ENCODE data around the gene BLTP2. TPM values are rescaled to one million over a fixed set of nuclear protein-coding genes. Genes with fewer than 3 reads are reported as not detected.
A peak's percentile ranks its signal among the peaks of the same experiment; 100 is the strongest.
"Not testable (repeated sequence)": the region's sequence is repeated elsewhere in the genome, so short reads cannot be mapped to it uniquely, and the experiment has no call there.

The BLTP2 gene
- total and polyA plus RNA-seq, 12 donors = 15.6 to 110 (median 67.2) TPM

- H3K27me3 ChIP-seq = no peaks in the 10 kb centered on the region
- no peak for DNase-seq
- WGBS, 2 donors = 80 to 87% methylated on average over 2 of the region's 2 CpGs
- no peak overlapping the region for H3K4me3 ChIP-seq
- H3K4me1 ChIP-seq = peaks cover 6 to 49% (median 37%) of the 10 kb centered on the region in 9 donors
- no peak for TF ChIP-seq CTCF (IDR thresholded peaks at IDR 0.05)
- H3K27ac ChIP-seq = no peak overlapping the region
- ATAC-seq = no peak
- peaks cover 0 to 65% (median 20%) of the 10 kb centered on the region in 9 donors for H3K36me3 ChIP-seq
- intact Hi-C loops (cut with DNase I) = loop anchor here in 1 of 10 donors (5.0 kb wide), 1 partner anchor 41 kb away; no protein-coding TSS in a partner anchor
- H3K9me3 ChIP-seq = no peaks in the 10 kb centered on the region
These were observed 21.0 kb upstream of the BLTP2 start for GRCh38 chr17:28665994-28666393.

- DNase-seq (no peak), ATAC-seq (no peak)
- no peak for TF ChIP-seq CTCF (IDR thresholded peaks at IDR 0.05)
- intact Hi-C loops (cut with DNase I) = loop anchor here in 2 of 10 donors (5.0 kb wide), 1 partner anchor 44 kb away; no protein-coding TSS in a partner anchor
- H3K9me3 ChIP-seq = no peaks in the 10 kb centered on the region
- peaks cover 0 to 56% (median 6%) of the 10 kb centered on the region in 9 donors for H3K36me3 ChIP-seq
- no peaks in the 10 kb centered on the region for H3K27me3 ChIP-seq
- peak overlapping the region in 3 of 10 donors; percentile 60 to 81 (median 73) for H3K4me3 ChIP-seq
- peaks cover 10 to 60% (median 46%) of the 10 kb centered on the region in 9 donors for H3K4me1 ChIP-seq
- no peak overlapping the region for H3K27ac ChIP-seq
These were observed 18.8 kb upstream of the BLTP2 start for GRCh38 chr17:28663723-28664122.

- WGBS, 2 donors = 0 to 1% methylated on average over 10 of the region's 10 CpGs
- Histone ChIP-seq H3K4me1 (peaks cover 10 to 51% (median 39%) of the 10 kb centered on the region in 9 donors), H3K36me3 (peaks cover 0 to 56% (median 0%) of the 10 kb centered on the region in 9 donors), H3K9me3 (no peaks in the 10 kb centered on the region), H3K27ac (peak overlapping the region; percentile 84 to 99 (median 96)), H3K27me3 (no peaks in the 10 kb centered on the region), H3K4me3 (peak overlapping the region; percentile 60 to 89 (median 78))
- ATAC-seq (peak in 1 of 8 donors; percentile 12), DNase-seq (no peak)
- intact Hi-C loops (cut with DNase I) = loop anchor here in 3 of 10 donors (1.0 to 5.0 kb wide), 2 partner anchors 45 to 48 kb away; no protein-coding TSS in a partner anchor
- no peak for TF ChIP-seq CTCF (IDR thresholded peaks at IDR 0.05)
These were observed 17.5 kb upstream of the BLTP2 start for GRCh38 chr17:28662527-28662829.

GRCh38 chr17:28661635-28662526 is 16.9 kb upstream of the BLTP2 start, which contains the start of the genes SDF2 and SUPT6H:
Gene SDF2 (minus strand): TSS chr17:28661906. CDS start chr17:28661876, 30 bp downstream.
Gene SUPT6H (plus strand): TSS chr17:28662205. CDS start chr17:28673402, 11,197 bp downstream.
- Histone ChIP-seq H3K4me1 (peaks cover 10 to 51% (median 39%) of the 10 kb centered on the region in 9 donors), H3K27me3 (no peaks in the 10 kb centered on the region), H3K9me3 (no peaks in the 10 kb centered on the region), H3K36me3 (peaks cover 0 to 56% (median 4%) of the 10 kb centered on the region in 9 donors), H3K4me3 (peak within 1 kb of the TSS; percentile 60 to 89 (median 78)), H3K27ac (peak within 1 kb of the TSS; percentile 84 to 99 (median 96))
- WGBS, 2 donors = 0% methylated on average over 66 of the region's 66 CpGs
- intact Hi-C loops (cut with DNase I) = loop anchor here in 3 of 10 donors (1.0 to 5.0 kb wide), 2 partner anchors 45 to 48 kb away; no protein-coding TSS in a partner anchor
- DNase-seq (peak; percentile 89 to 95), ATAC-seq (peak; percentile 93 to 98 (median 97))
- TF ChIP-seq CTCF (IDR thresholded peaks at IDR 0.05) = no peak

GRCh38 chr17:28659497-28659881 is 14.5 kb upstream of the BLTP2 start:
- Histone ChIP-seq H3K4me1 (peaks cover 10 to 36% (median 32%) of the 10 kb centered on the region in 9 donors), H3K36me3 (peaks cover 0 to 56% (median 4%) of the 10 kb centered on the region in 9 donors)
- H3K27ac ChIP-seq; DNase-seq; H3K27me3 ChIP-seq; H3K9me3 ChIP-seq; intact Hi-C loops (cut with DNase I); H3K4me3 ChIP-seq; ATAC-seq: not testable (repeated sequence)
- 98% methylated on average over 23 of the region's 23 CpGs for WGBS, 2 donors

GRCh38 chr17:28658766-28659496 is 14.0 kb upstream of the BLTP2 start:
- intact Hi-C loops (cut with DNase I); DNase-seq: not testable (repeated sequence)
- 97% methylated on average over 46 of the region's 46 CpGs for WGBS, 2 donors

More at GRCh38 chr17:28658766-28659496, 14.0 kb upstream of the BLTP2 start:
- H3K27ac ChIP-seq, H3K4me3 ChIP-seq, H3K9me3 ChIP-seq, H3K27me3 ChIP-seq, ATAC-seq: not testable (repeated sequence)
- H3K4me1 ChIP-seq = peaks cover 8 to 33% (median 27%) of the 10 kb centered on the region in 9 donors
- H3K36me3 ChIP-seq = peaks cover 0 to 61% (median 4%) of the 10 kb centered on the region in 9 donors

Measured in heart right ventricle (tissue), 16 donors.